ENCODE measurements around the gene ZNF230. TPM values are rescaled to one million over a fixed set of nuclear protein-coding genes. Genes with fewer than 3 reads are reported as not detected.

ZNF230 gene
- total RNA-seq, 1 donor from 2014 or later: 2.1 TPM

DNA sequence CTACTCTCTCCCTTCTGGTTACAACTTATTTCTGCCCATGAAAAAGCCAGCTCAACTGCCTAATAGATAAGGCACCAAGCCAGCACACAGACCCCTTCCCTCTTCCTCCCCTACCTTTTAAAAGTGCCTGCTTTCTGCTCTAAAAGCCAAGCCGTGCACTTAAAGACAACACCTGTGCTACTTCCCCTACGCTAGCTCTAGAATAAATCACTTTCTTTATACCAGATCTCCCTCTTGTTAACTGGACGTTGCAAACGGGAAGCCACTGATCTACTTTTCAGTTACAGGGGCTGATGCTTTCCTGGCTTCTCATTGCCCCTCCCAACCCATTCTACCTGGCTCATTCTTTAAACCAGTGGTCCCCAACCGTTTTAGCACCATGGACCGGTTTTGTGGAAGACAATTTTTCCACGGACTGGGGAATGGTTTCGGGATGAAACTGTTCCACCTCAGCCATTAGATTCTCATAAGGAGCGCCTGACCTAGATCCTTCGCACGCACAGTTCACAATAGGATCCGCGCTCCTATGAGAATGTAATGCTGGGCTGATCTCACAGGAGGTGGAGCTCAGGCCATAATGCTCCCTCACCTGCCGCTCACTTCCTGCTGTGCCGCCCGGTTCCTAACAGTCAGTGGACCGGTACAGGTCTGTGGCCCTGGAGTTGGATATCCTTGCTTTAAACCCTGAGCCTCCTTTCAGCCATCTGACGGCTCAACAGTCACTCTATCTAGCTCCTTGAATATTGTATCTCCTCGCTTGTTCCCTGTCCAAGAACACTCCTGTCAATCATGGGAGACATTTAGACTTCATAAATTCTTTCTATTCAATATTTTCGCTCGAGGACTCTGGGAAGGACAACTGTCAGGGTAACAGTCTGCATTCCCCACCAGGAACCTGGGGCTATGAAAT, 48.2 kb downstream of the ZNF230 start:
- TF ChIP-seq CTCF (IDR thresholded peaks at IDR 0.05; ENCODE audit: insufficient read depth, low read depth, low read length) (no peak), EZH2 (IDR thresholded peaks at IDR 0.05; ENCODE audit: insufficient read depth, low read length) (no peak)
- FAIRE-seq (no peak), DNase-seq (ENCODE audit: low read depth) (no peak)
- Mint-ChIP-seq H3K27ac (ENCODE audit: unreplicated experiment) (peak overlapping the region; percentile 99), H3K36me3 (ENCODE audit: low read depth, unreplicated experiment) (peaks cover 13% of the 10 kb centered on the region), H3K27me3 (ENCODE audit: low read depth, unreplicated experiment) (peaks cover 14% of the 10 kb centered on the region), H3K4me1 (ENCODE audit: low read depth, unreplicated experiment) (peaks cover 5% of the 10 kb centered on the region), H3K4me3 (ENCODE audit: unreplicated experiment) (peak overlapping the region; percentile 100), H3K9me3 (ENCODE audit: unreplicated experiment) (peaks cover 8% of the 10 kb centered on the region)
- peaks cover 2% of the 10 kb centered on the region for H3K27me3 ChIP-seq (ENCODE audit: insufficient read depth, low read length)
- H3K4me1 ChIP-seq (ENCODE audit: insufficient read depth, low read length): peaks cover 12% of the 10 kb centered on the region
- H3K4me3 ChIP-seq (ENCODE audit: insufficient read depth, low read depth, low read length): peak overlapping the region; percentile 92
- H3K9ac ChIP-seq (ENCODE audit: low read length): peak overlapping the region; percentile 88
- no peak overlapping the region for H3K27ac ChIP-seq (ENCODE audit: low read depth, low read length)
- peaks cover 5% of the 10 kb centered on the region for H3K9me3 ChIP-seq (ENCODE audit: insufficient read depth, low read depth, low read length)
- H2AFZ ChIP-seq (ENCODE audit: low read depth, low read length): peak overlapping the region; percentile 98
- peak overlapping the region; percentile 96 for H3K4me2 ChIP-seq (ENCODE audit: low read length)
- H3K36me3 ChIP-seq (ENCODE audit: insufficient read depth, low read length): no peaks in the 10 kb centered on the region
- no peaks in the 10 kb centered on the region for H4K20me1 ChIP-seq (ENCODE audit: insufficient read depth, low read length)
- H3K79me2 ChIP-seq (ENCODE audit: insufficient read depth, low read length): peaks cover 16% of the 10 kb centered on the region

DNA sequence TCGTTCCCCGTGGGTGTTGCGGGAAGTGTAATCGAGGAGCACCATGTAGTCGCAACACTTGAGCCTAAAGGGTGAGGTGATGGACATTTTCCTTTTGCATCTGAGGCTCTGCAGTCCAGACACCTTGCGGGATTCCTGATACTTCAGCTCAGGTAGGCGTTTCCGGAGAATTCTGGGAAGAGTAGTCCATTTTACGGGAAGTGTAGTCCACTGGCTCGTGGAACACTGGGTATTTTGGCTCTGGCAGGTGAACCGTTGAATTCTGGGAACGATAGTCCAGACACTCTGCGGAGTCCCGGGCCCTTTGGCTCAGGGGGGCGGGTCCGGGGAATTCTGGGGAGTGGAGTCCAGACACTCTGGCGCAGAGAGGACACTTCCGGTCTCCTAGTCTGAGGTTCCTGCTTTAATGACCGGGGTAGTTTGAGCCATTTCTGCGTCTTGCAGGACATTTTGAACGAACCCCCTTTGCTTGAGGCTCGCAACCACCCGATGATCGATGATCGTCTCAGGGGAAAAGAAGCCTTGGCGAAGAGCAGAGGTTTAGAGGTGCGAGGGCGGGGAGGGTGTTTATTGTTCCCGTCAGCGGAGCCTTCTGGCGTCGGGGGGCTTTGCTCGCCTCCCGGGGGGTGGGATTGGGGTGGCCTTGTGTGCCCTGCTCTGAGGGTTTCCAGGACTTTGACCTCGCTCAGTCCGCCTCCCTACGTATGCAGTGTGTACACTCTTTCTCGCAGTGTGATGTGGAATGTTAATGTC, 49.1 kb downstream of the ZNF230 start, which contains the start of gene ZNF223:
TSS of gene ZNF223 (plus strand) at position 387 of the 753 bp plus-strand sequence. CDS start 3,141 bp downstream, outside the sequence.
- peak within 1 kb of the TSS; percentile 98 for H2AFZ ChIP-seq (ENCODE audit: low read depth, low read length)
- H3K4me2 ChIP-seq (ENCODE audit: low read length): peak within 1 kb of the TSS; percentile 96
- Mint-ChIP-seq H3K4me3 (ENCODE audit: unreplicated experiment) (peak within 1 kb of the TSS; percentile 100), H3K4me1 (ENCODE audit: low read depth, unreplicated experiment) (peaks cover 5% of the 10 kb centered on the region), H3K27me3 (ENCODE audit: low read depth, unreplicated experiment) (peaks cover 14% of the 10 kb centered on the region), H3K36me3 (ENCODE audit: low read depth, unreplicated experiment) (peaks cover 16% of the 10 kb centered on the region), H3K9me3 (ENCODE audit: unreplicated experiment) (peaks cover 8% of the 10 kb centered on the region), H3K27ac (ENCODE audit: unreplicated experiment) (peak within 1 kb of the TSS; percentile 99)
- DNase-seq (ENCODE audit: low read depth) (peak; percentile 88), FAIRE-seq (peak; percentile 60)
- H4K20me1 ChIP-seq (ENCODE audit: insufficient read depth, low read length): no peaks in the 10 kb centered on the region
- no peaks in the 10 kb centered on the region for H3K36me3 ChIP-seq (ENCODE audit: insufficient read depth, low read length)
- H3K4me1 ChIP-seq (ENCODE audit: insufficient read depth, low read length): peaks cover 12% of the 10 kb centered on the region
- H3K4me3 ChIP-seq (ENCODE audit: insufficient read depth, low read depth, low read length): peak within 1 kb of the TSS; percentile 92
- H3K27me3 ChIP-seq (ENCODE audit: insufficient read depth, low read length): peaks cover 2% of the 10 kb centered on the region
- H3K79me2 ChIP-seq (ENCODE audit: insufficient read depth, low read length): peaks cover 16% of the 10 kb centered on the region
- TF ChIP-seq CTCF (IDR thresholded peaks at IDR 0.05; ENCODE audit: insufficient read depth, low read depth, low read length): no peak
- TF ChIP-seq EZH2 (IDR thresholded peaks at IDR 0.05; ENCODE audit: insufficient read depth, low read length): no peak
- peak within 1 kb of the TSS; percentile 88 for H3K9ac ChIP-seq (ENCODE audit: low read length)
- peaks cover 5% of the 10 kb centered on the region for H3K9me3 ChIP-seq (ENCODE audit: insufficient read depth, low read depth, low read length)
- H3K27ac ChIP-seq (ENCODE audit: low read depth, low read length): peak within 1 kb of the TSS; percentile 23
